RWPE2 (cell line): Measurements from ENCODE around the gene BCL7C.
A peak's percentile ranks its signal among the peaks of the same experiment; 100 is the strongest.
"Not testable (repeated sequence)": the region's sequence is repeated elsewhere in the genome, so short reads cannot be mapped to it uniquely, and the experiment has no call there.

ENCODE experiments used
- ATAC-seq: fragments of 200-7000 bp; cut with Tn5 transposase; 3 replicates; pipeline ENCODE4 v1.9.1; 2021; ENCODE audit warnings: low read depth
- DNase-seq: peaks from one replicate; pipeline ENCODE4 v3.0.0-alpha.2; 2020; ENCODE audit warnings: low spot score
- H3K27ac ChIP-seq: fragments of 450-650 bp; 2 replicates; pipeline ENCODE4 v1.5.1; 2017; ENCODE audit warnings: mild to moderate bottlenecking; ENCODE audit not compliant: poor library complexity, severe bottlenecking
- H3K27me3 ChIP-seq: fragments of 250-450 bp; sonication (Bioruptor Pico); 2 replicates; pipeline ENCODE4 v1.5.1; 2021; ENCODE audit warnings: mild to moderate bottlenecking, moderate library complexity; ENCODE audit not compliant: insufficient read depth, poor library complexity, severe bottlenecking
- H3K36me3 ChIP-seq: fragments of 250-450 bp; sonication (Bioruptor Pico); 2 replicates; pipeline ENCODE4 v1.5.1; 2020; ENCODE audit warnings: low read depth, mild to moderate bottlenecking, moderate library complexity
- H3K4me1 ChIP-seq: fragments of 250-450 bp; sonication (Bioruptor Pico); 2 replicates; pipeline ENCODE4 v1.5.1; 2021; ENCODE audit warnings: mild to moderate bottlenecking, moderate library complexity; ENCODE audit not compliant: insufficient read depth, poor library complexity, severe bottlenecking
- H3K4me3 ChIP-seq: fragments of 250-450 bp; sonication (Bioruptor Pico); 2 replicates; pipeline ENCODE4 v1.5.1; 2021; ENCODE audit warnings: mild to moderate bottlenecking, moderate library complexity; ENCODE audit not compliant: severe bottlenecking
- H3K9me3 ChIP-seq: fragments of 250-450 bp; sonication (Bioruptor Pico); 2 replicates; pipeline ENCODE4 v1.5.1; 2021; ENCODE audit warnings: mild to moderate bottlenecking, moderate library complexity; ENCODE audit not compliant: severe bottlenecking
- CTCF ChIP-seq: fragments of 450-650 bp; IDR thresholded peaks from one replicate; pipeline ENCODE4 v1.5.1; 2017; ENCODE audit warnings: mild to moderate bottlenecking, moderate library complexity; ENCODE audit not compliant: poor library complexity, severe bottlenecking

The BCL7C gene

GRCh38 chr16:30892670-30893416 lies 1.0 kb downstream of the BCL7C start:
- Histone ChIP-seq H3K36me3 (peaks cover 27% of the 10 kb centered on the region), H3K4me1 (peaks cover 21% of the 10 kb centered on the region), H3K4me3 (peak overlapping the region; percentile 82), H3K9me3 (no peaks in the 10 kb centered on the region), H3K27ac (peak overlapping the region; percentile 92), H3K27me3 (no peaks in the 10 kb centered on the region)
- ATAC-seq (no peak), DNase-seq (no peak)
- TF ChIP-seq CTCF = no peak

DNA sequence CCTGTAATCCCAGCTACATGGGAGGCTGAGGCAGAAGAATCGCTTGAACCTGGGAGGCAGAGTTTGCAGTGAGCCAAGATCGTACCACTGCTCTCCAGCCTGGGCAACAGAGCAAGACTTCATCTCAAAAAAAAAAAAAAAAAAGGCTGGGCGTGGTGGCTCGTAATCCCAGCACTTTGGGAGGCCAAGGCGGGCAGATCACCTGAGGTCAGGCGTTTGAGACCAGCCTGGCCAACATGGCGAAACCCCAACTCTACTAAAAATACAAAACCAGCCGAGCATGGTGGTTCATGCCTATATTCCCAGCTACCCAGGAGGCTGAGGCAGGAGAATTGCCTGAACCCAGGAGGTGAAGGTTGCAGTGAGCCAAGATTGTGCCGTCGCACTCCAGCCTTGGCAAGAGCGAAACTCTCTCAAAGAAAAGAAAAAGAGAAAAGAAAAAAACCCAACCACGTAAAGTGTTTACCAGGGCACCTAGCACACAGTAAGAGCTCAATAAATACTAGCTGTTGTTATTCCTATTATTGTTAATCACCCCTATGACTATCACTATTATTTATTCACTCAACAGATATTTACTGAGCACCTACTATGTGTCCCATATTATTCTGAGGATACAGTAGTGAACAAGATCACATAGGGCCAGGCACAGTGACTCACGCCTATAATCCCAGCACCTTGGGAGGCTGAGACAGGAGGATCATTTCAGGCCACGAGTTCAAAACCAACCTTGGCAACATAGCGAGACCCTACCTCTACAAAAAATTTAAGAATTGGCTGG lies 2.6 kb downstream of the BCL7C start:
- not testable (repeated sequence) for H3K4me3 ChIP-seq, H3K9me3 ChIP-seq, H3K27ac ChIP-seq, H3K27me3 ChIP-seq, ATAC-seq, DNase-seq
- Histone ChIP-seq H3K4me1 (peaks cover 17% of the 10 kb centered on the region), H3K36me3 (peaks cover 40% of the 10 kb centered on the region)

GRCh38 chr16:30889721-30890120 lies 4.2 kb downstream of the BCL7C start:
- Histone ChIP-seq H3K27me3 (no peaks in the 10 kb centered on the region), H3K36me3 (peaks cover 44% of the 10 kb centered on the region), H3K4me3 (no peak overlapping the region), H3K9me3 (no peaks in the 10 kb centered on the region), H3K4me1 (peaks cover 4% of the 10 kb centered on the region), H3K27ac (no peak overlapping the region)
- ATAC-seq = no peak
- TF ChIP-seq CTCF = no peak
- DNase-seq = no peak

DNA sequence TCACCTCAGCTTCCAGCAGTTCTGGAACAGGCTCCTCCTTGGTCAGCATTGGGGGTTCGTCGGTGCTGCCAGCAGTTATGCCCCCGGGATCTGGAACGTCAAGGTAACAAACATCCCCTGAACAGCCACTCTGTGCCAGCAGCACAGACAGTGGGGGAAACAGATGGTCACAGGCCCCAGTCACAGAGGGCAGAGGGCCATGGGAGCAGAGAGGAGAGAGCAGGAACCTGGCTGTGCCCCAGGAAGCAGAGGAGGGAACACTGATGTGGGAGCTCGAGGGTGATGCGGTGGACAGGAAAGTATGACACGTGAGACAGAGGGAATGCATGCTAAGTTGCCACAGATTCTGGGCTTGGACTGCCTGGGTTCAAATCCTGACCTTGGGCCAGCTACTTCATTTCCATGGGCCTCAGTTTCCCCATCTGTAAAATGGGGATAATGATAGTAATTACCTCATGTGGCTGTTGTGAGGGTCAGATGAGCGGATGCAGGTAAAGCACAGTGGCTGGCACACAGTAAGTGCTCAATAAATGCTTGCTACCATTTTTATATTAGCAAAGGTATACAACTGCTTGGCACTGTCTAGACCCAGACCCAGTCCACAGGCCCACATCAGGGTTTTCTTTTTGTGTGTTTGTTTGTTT lies 4.9 kb downstream of the BCL7C start:
- Histone ChIP-seq H3K27me3 (no peaks in the 10 kb centered on the region), H3K4me3 (no peak overlapping the region), H3K9me3 (no peaks in the 10 kb centered on the region), H3K4me1 (no peaks in the 10 kb centered on the region), H3K27ac (no peak overlapping the region), H3K36me3 (peaks cover 44% of the 10 kb centered on the region)
- ATAC-seq (no peak), DNase-seq (no peak)
- TF ChIP-seq CTCF = no peak

DNA sequence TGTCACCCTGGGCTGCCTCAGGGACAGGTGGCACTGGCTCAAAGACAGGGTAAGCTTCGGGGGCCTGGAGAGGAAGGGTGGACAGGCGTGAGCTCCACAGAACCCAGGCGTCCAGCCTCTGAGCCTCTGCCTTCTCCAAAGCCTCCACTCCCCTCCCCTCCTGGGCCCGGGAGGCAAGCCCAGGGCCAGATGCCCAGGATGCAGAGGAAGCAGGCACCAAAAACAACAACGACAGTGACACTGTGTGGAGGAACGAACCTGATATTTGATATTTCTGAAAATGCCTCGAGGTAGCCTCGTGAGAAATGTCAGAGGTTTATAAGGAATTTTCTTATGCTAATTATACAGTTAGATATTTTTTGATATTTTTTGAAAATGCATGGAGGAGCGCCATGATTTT lies 6.0 kb downstream of the BCL7C start:
- no peak for ATAC-seq
- no peak overlapping the region for H3K27ac ChIP-seq

More for the DNA sequence above, 6.0 kb downstream of the BCL7C start:
- H3K27me3 ChIP-seq = no peaks in the 10 kb centered on the region
- TF ChIP-seq CTCF = no peak
- H3K4me3 ChIP-seq = no peak overlapping the region
- H3K9me3 ChIP-seq = no peaks in the 10 kb centered on the region
- peaks cover 44% of the 10 kb centered on the region for H3K36me3 ChIP-seq
- DNase-seq = no peak
- H3K4me1 ChIP-seq = no peaks in the 10 kb centered on the region
